Measurements from ENCODE around the gene LASP1NB.

GRCh38 chr17:38885044-38885727 is 40.2 kb upstream of the LASP1NB start:
- TF ChIP-seq CTCF (IDR thresholded peaks at IDR 0.05; ENCODE audit: insufficient read depth, low read length), result no peak
- no peak for TF ChIP-seq POLR2AphosphoS5 (IDR thresholded peaks at IDR 0.05; ENCODE audit: low read depth)
- no peak for TF ChIP-seq REST (IDR thresholded peaks at IDR 0.05; ENCODE audit: insufficient replicate concordance, low read depth)

Measured in HL-60 (cell line).